Astrocyte (in vitro differentiated cells and primary cell): ENCODE data around the gene NNT. TPM values are rescaled to one million over a fixed set of nuclear protein-coding genes. Genes with fewer than 3 reads are reported as not detected.

Experiments used
- DNase-seq: peaks from one replicate; pipeline ENCODE4 v3.0.0-alpha.2; 2010; ENCODE audit warnings: low read depth
- FAIRE-seq: peaks from 2 replicates; lab custom pipeline; 2011; peaks lifted over from hg19 to GRCh38; lab: Jason Lieb, UNC
- H2AFZ ChIP-seq: 2 replicates; pipeline ENCODE4 v1.6.0; 2012; ENCODE audit warnings: low read depth, low read length, inconsistent platforms
- H3K27ac ChIP-seq: 2 replicates; pipeline ENCODE4 v1.5.1; 2011; ENCODE audit warnings: low read depth, low read length, inconsistent platforms
- H3K27me3 ChIP-seq: 2 replicates; pipeline ENCODE4 v1.6.0; 2011; ENCODE audit warnings: low read length, inconsistent platforms; ENCODE audit not compliant: insufficient read depth
- H3K36me3 ChIP-seq: 2 replicates; pipeline ENCODE4 v1.5.1; 2011; ENCODE audit warnings: low read length, inconsistent platforms; ENCODE audit not compliant: insufficient read depth
- H3K4me1 ChIP-seq: 2 replicates; pipeline ENCODE4 v1.5.1; 2011; ENCODE audit warnings: low read length, inconsistent platforms; ENCODE audit not compliant: insufficient read depth
- H3K4me2 ChIP-seq: 2 replicates; pipeline ENCODE4 v1.6.0; 2012; ENCODE audit warnings: low read length, inconsistent platforms
- H3K4me3 ChIP-seq: 2 replicates; pipeline ENCODE4 v1.5.1; 2011; ENCODE audit warnings: low read depth, mild to moderate bottlenecking, low read length, inconsistent platforms; ENCODE audit not compliant: insufficient read depth
- H3K79me2 ChIP-seq: 2 replicates; pipeline ENCODE4 v1.6.0; 2012; ENCODE audit warnings: mild to moderate bottlenecking, low read length, inconsistent platforms; ENCODE audit not compliant: insufficient read depth
- H3K9ac ChIP-seq: 2 replicates; pipeline ENCODE4 v1.6.0; 2012; ENCODE audit warnings: mild to moderate bottlenecking, low read length, inconsistent platforms
- H3K9me3 ChIP-seq: 2 replicates; pipeline ENCODE4 v1.5.1; 2012; ENCODE audit warnings: low read depth, mild to moderate bottlenecking, low read length, inconsistent platforms; ENCODE audit not compliant: insufficient read depth
- H4K20me1 ChIP-seq: 2 replicates; pipeline ENCODE4 v1.6.0; 2012; ENCODE audit warnings: low read length, inconsistent platforms; ENCODE audit not compliant: insufficient read depth
- H3K27ac Mint-ChIP-seq: one replicate; pipeline ENCODE4 v1.8.0; 2021; ENCODE audit warnings: mild to moderate bottlenecking, mixed read lengths; ENCODE audit not compliant: unreplicated experiment
- H3K27me3 Mint-ChIP-seq: one replicate; pipeline ENCODE4 v1.8.0; 2021; ENCODE audit warnings: low read depth, mixed read lengths; ENCODE audit not compliant: unreplicated experiment
- H3K36me3 Mint-ChIP-seq: one replicate; pipeline ENCODE4 v1.8.0; 2021; ENCODE audit warnings: low read depth, mixed read lengths; ENCODE audit not compliant: unreplicated experiment
- H3K4me1 Mint-ChIP-seq: one replicate; pipeline ENCODE4 v1.8.0; 2021; ENCODE audit warnings: low read depth, mixed read lengths; ENCODE audit not compliant: unreplicated experiment
- H3K4me3 Mint-ChIP-seq: one replicate; pipeline ENCODE4 v1.8.0; 2021; ENCODE audit warnings: mild to moderate bottlenecking, moderate library complexity, mixed read lengths; ENCODE audit not compliant: unreplicated experiment
- H3K9me3 Mint-ChIP-seq: one replicate; pipeline ENCODE4 v1.8.0; 2021; ENCODE audit warnings: mild to moderate bottlenecking, mixed read lengths; ENCODE audit not compliant: unreplicated experiment
- CTCF ChIP-seq: IDR thresholded peaks from 2 replicates; pipeline ENCODE4 v1.5.1; 2011; ENCODE audit warnings: low read depth, mild to moderate bottlenecking, inconsistent platforms, low read length, moderate library complexity; ENCODE audit not compliant: insufficient read depth
- EZH2 ChIP-seq: IDR thresholded peaks from 2 replicates; pipeline ENCODE4 v1.6.1; 2012; ENCODE audit warnings: mild to moderate bottlenecking, low read length, inconsistent platforms; ENCODE audit not compliant: insufficient read depth
- total RNA-seq: library from RNA; stranded (reverse); gene quantifications from 2 replicates; pipeline ENCODE4 v1.2.1, GENCODE V29; 2021

The NNT gene
- total RNA-seq, 1 donor from 2014 or later, result 44.3 TPM

DNA sequence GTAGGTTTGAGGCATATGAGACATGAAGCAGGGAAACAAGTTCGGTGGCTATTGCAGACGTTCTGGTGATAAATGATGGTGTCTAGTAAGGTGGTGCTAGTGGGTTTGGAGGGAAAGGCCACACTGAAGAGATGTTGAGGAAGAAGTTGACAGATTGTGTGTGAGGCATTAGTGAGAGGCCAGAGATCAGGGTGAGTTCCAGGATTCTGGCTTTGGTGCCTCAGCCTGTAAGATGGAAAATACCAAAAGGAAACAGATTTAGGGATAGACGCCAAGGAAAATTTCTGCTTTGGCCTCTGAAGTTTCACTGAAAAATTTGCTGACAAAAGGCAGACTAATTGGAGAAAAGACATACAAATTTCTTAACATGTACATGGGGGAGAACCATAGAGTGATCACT, 39.7 kb upstream of the NNT start:
- H3K9me3 ChIP-seq, result no peaks in the 10 kb centered on the region
- no peaks in the 10 kb centered on the region for H3K4me1 Mint-ChIP-seq
- no peaks in the 10 kb centered on the region for H3K27me3 Mint-ChIP-seq
- no peak overlapping the region for H3K27ac ChIP-seq
- H3K4me3 ChIP-seq, result no peak overlapping the region
- DNase-seq (peak; percentile 24), FAIRE-seq (no peak)
- no peaks in the 10 kb centered on the region for H3K79me2 ChIP-seq
- H2AFZ ChIP-seq, result no peak overlapping the region
- TF ChIP-seq CTCF (no peak), EZH2 (no peak)
- no peak overlapping the region for H3K4me2 ChIP-seq
- no peaks in the 10 kb centered on the region for H3K4me1 ChIP-seq
- no peaks in the 10 kb centered on the region for H3K36me3 ChIP-seq
- H3K4me3 Mint-ChIP-seq, result no peak overlapping the region
- H3K9ac ChIP-seq, result no peak overlapping the region
- no peak overlapping the region for H3K27ac Mint-ChIP-seq
- H3K36me3 Mint-ChIP-seq, result no peaks in the 10 kb centered on the region
- H3K9me3 Mint-ChIP-seq, result no peaks in the 10 kb centered on the region
- no peaks in the 10 kb centered on the region for H4K20me1 ChIP-seq
- no peaks in the 10 kb centered on the region for H3K27me3 ChIP-seq

DNA sequence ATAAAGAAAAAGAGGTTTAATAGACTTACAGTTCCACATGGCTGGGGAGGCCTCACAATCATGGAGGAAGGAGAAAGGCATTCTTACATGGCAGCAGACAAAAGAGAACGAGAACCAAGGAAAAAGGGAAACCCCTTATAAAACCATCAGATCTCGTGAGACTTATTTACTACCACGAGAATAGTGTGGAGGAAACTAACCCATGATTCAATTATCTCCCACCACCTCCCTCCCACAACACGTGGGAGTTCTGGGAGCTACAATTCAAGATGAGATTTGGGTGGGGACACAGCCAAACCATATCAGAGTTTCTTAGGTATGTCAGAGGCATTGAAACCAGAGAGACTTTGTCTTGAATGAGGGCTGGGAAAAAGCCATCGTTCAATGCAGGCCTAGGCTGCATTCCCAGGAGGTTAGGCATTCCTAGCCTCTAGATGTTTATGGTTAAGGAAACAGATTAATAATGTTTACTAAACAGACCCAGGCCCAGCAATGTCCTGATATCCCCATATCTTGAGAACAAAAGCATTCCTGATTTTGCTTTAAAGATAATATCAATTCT, 38.6 kb upstream of the NNT start:
- H3K4me3 ChIP-seq, result no peak overlapping the region
- H2AFZ ChIP-seq, result no peak overlapping the region
- no peaks in the 10 kb centered on the region for H3K9me3 Mint-ChIP-seq
- H3K36me3 ChIP-seq, result no peaks in the 10 kb centered on the region
- H3K4me1 Mint-ChIP-seq, result no peaks in the 10 kb centered on the region
- H3K9ac ChIP-seq, result no peak overlapping the region
- H3K4me2 ChIP-seq, result no peak overlapping the region
- DNase-seq, result no peak
- no peaks in the 10 kb centered on the region for H3K27me3 ChIP-seq
- no peaks in the 10 kb centered on the region for H4K20me1 ChIP-seq
- TF ChIP-seq EZH2, result no peak
- no peak for TF ChIP-seq CTCF
- H3K36me3 Mint-ChIP-seq, result no peaks in the 10 kb centered on the region
- no peaks in the 10 kb centered on the region for H3K9me3 ChIP-seq
- H3K4me3 Mint-ChIP-seq, result no peak overlapping the region
- H3K27ac ChIP-seq, result no peak overlapping the region
- H3K79me2 ChIP-seq, result no peaks in the 10 kb centered on the region
- H3K4me1 ChIP-seq, result no peaks in the 10 kb centered on the region
- H3K27ac Mint-ChIP-seq, result no peak overlapping the region
- FAIRE-seq, result no peak
- no peaks in the 10 kb centered on the region for H3K27me3 Mint-ChIP-seq

- H3K27ac Mint-ChIP-seq, result no peak overlapping the region
- H3K9me3 Mint-ChIP-seq, result no peaks in the 10 kb centered on the region
- DNase-seq, result no peak
- H3K4me1 ChIP-seq, result no peaks in the 10 kb centered on the region
- H3K27ac ChIP-seq, result no peak overlapping the region
- H3K27me3 ChIP-seq, result no peaks in the 10 kb centered on the region
- H3K27me3 Mint-ChIP-seq, result no peaks in the 10 kb centered on the region
- H2AFZ ChIP-seq, result no peak overlapping the region
- H3K79me2 ChIP-seq, result no peaks in the 10 kb centered on the region
- FAIRE-seq, result no peak
- H3K36me3 Mint-ChIP-seq, result no peaks in the 10 kb centered on the region
- TF ChIP-seq EZH2, result no peak
- no peak for TF ChIP-seq CTCF
- H3K9me3 ChIP-seq, result no peaks in the 10 kb centered on the region
- H3K4me2 ChIP-seq, result no peak overlapping the region
- no peaks in the 10 kb centered on the region for H3K4me1 Mint-ChIP-seq
- no peak overlapping the region for H3K4me3 Mint-ChIP-seq
- no peak overlapping the region for H3K4me3 ChIP-seq
- no peaks in the 10 kb centered on the region for H3K36me3 ChIP-seq
- no peak overlapping the region for H3K9ac ChIP-seq
- no peaks in the 10 kb centered on the region for H4K20me1 ChIP-seq
These were observed 37.9 kb upstream of the NNT start for GRCh38 chr5:43565043-43565442.
